HepG2 (cell line): ENCODE data around the gene BMF. TPM values are rescaled to one million over a fixed set of nuclear protein-coding genes. Genes with fewer than 3 reads are reported as not detected.

ENCODE experiments used
- ATAC-seq: fragments of 200-7000 bp; cut with Tn5 transposase; 3 replicates; pipeline ENCODE4 v1.9.1; 2020; ENCODE audit warnings: mild to moderate bottlenecking, moderate library complexity
- BruUV-seq: library from RNA; stranded (reverse); fragments of 400-500 nt; replicated peaks from 2 replicates; lab custom pipeline; 2021; lab: Mats Ljungman, UMichigan
- CTCF ChIA-PET: fragments of 300-600 bp; formaldehyde crosslinking; extraction: SDS; loops from one replicate; lab custom pipeline; 2021; ENCODE audit warnings: low total read pairs, inconsistent platforms, low intra/inter-chr PET ratio; lab: Yijun Ruan, JAX
- POLR2A ChIA-PET: fragments of 350-600 bp; sonication (Branson Sonifier 250); formaldehyde crosslinking; loops from one replicate; lab custom pipeline; 2020; ENCODE audit warnings: antibody characterized with exemption, inconsistent platforms; lab: Yijun Ruan, JAX
- DNase-seq: peaks from one replicate; pipeline ENCODE4 v3.0.0-alpha.2; 2015; ENCODE audit warnings: low spot score
- FAIRE-seq: peaks from 3 replicates; lab custom pipeline; 2011; peaks lifted over from hg19 to GRCh38; lab: Jason Lieb, UNC
- H2AFZ ChIP-seq: one replicate; pipeline ENCODE4 v1.6.1; 2011; ENCODE audit warnings: low read length, inconsistent platforms
- H3K27ac ChIP-seq: fragments of 300-600 bp; 3 replicates; pipeline ENCODE4 v1.8.0; 2011; ENCODE audit warnings: mixed run types, mild to moderate bottlenecking, mixed read lengths, low read length, inconsistent platforms; ENCODE audit not compliant: insufficient read depth; ENCODE audit errors: extremely low read length
- H3K27me3 ChIP-seq, 2 experiments: fragments of 200-600 bp in 1 of 2; 2 replicates in 1 of 2; 3 replicates in 1 of 2; pipeline versions ENCODE4 v1.6.0 to v1.8.0; 2011; ENCODE audit warnings: low read length in 2 of 2, mild to moderate bottlenecking in 2 of 2, moderate library complexity in 2 of 2, inconsistent platforms in 1 of 2; ENCODE audit not compliant: insufficient read depth in 2 of 2, control insufficient read depth in 1 of 2
- H3K36me3 ChIP-seq, 2 experiments: fragments of 200-600 bp in 1 of 2; replicated peaks in 1 of 2; 2 replicates in 1 of 2; 3 replicates in 1 of 2; pipeline versions ENCODE4 v1.5.1 to v1.8.0; 2011; ENCODE audit warnings: low read length in 2 of 2, inconsistent platforms in 1 of 2; ENCODE audit not compliant: insufficient read depth in 2 of 2, control insufficient read depth in 1 of 2
- H3K4me1 ChIP-seq: 2 replicates; pipeline ENCODE4 v1.5.1; 2012; ENCODE audit warnings: low read length, inconsistent platforms; ENCODE audit not compliant: insufficient read depth
- H3K4me2 ChIP-seq: 2 replicates; pipeline ENCODE4 v1.6.0; 2011; ENCODE audit warnings: low read depth, low read length, inconsistent platforms
- H3K4me3 ChIP-seq, 3 experiments: fragments of 200-600 bp in 1 of 3; sonication (generic), shearing (Covaris generic) in 1 of 3; replicated peaks in 1 of 3; 2 replicates each; pipeline ENCODE4 v1.5.1; 2011 to 2016; ENCODE audit warnings: low read length in 3 of 3, inconsistent platforms in 2 of 3, low read depth in 2 of 3, mild to moderate bottlenecking in 2 of 3, control low read depth in 1 of 3, mixed read lengths in 1 of 3; ENCODE audit not compliant: insufficient read depth in 1 of 3
- H3K79me2 ChIP-seq: one replicate; pipeline ENCODE4 v1.6.1; 2011; ENCODE audit warnings: low read length, inconsistent platforms; ENCODE audit not compliant: insufficient read depth
- H3K9ac ChIP-seq: 2 replicates; pipeline ENCODE4 v1.6.0; 2011; ENCODE audit warnings: mild to moderate bottlenecking, low read depth, low read length, inconsistent platforms; ENCODE audit not compliant: insufficient read depth
- H3K9me3 ChIP-seq: 2 replicates; pipeline ENCODE4 v1.5.1; 2012; ENCODE audit warnings: mild to moderate bottlenecking, low read length
- H4K20me1 ChIP-seq: 2 replicates; pipeline ENCODE4 v1.6.0; 2011; ENCODE audit warnings: inconsistent platforms, mild to moderate bottlenecking, low read length, moderate library complexity; ENCODE audit not compliant: insufficient read depth
- ETS1 ChIP-seq: sonication (generic); formaldehyde crosslinking; IDR thresholded peaks from 2 replicates; pipeline ENCODE4 v1.4.0; 2020; ENCODE audit warnings: missing genetic modification reagents
- FOSL2 ChIP-seq: sonication (generic); formaldehyde crosslinking; IDR thresholded peaks from 2 replicates; pipeline ENCODE4 v1.4.0; 2020; ENCODE audit warnings: missing genetic modification reagents
- HIC2 ChIP-seq: sonication (generic); formaldehyde crosslinking; IDR thresholded peaks from 2 replicates; pipeline ENCODE4 v1.9.0; 2022; ENCODE audit warnings: low read depth, missing genetic modification reagents
- HOXD1 ChIP-seq: sonication (generic); formaldehyde crosslinking; IDR thresholded peaks from 2 replicates; pipeline ENCODE4 v1.5.0; 2020; ENCODE audit warnings: missing genetic modification reagents
- SIX4 ChIP-seq: sonication (generic); formaldehyde crosslinking; IDR thresholded peaks from 2 replicates; pipeline ENCODE4 v1.4.0; 2020; ENCODE audit warnings: missing genetic modification reagents
- ZFP1 ChIP-seq: IDR thresholded peaks from 2 replicates; pipeline ENCODE4 v1.6.1; 2016
- ZFP36L1 ChIP-seq: sonication (generic); formaldehyde crosslinking; IDR thresholded peaks from 2 replicates; pipeline ENCODE4 v1.8.0; 2022; ENCODE audit warnings: mild to moderate bottlenecking, missing genetic modification reagents, moderate library complexity
- ZNF124 ChIP-seq: sonication (generic); formaldehyde crosslinking; IDR thresholded peaks from 2 replicates; pipeline ENCODE4 v1.4.0; 2020; ENCODE audit warnings: missing genetic modification reagents
- ZNF552 ChIP-seq: sonication (generic); formaldehyde crosslinking; IDR thresholded peaks from 2 replicates; pipeline ENCODE4 v1.9.0; 2022; ENCODE audit warnings: missing genetic modification reagents, mild to moderate bottlenecking, borderline replicate concordance
- ZNF841 ChIP-seq: sonication (generic); formaldehyde crosslinking; IDR thresholded peaks from 2 replicates; pipeline ENCODE4 v1.8.1; 2023; ENCODE audit warnings: missing genetic modification reagents, borderline replicate concordance
- WGBS: methylation state at CpG from one replicate; pipeline ENCODE4 v1.1.6; 2017; ENCODE audit warnings: low lambda C conversion rate; 5-methylcytosine and 5-hydroxymethylcytosine counted together
- in situ Hi-C: cut with HindIII; loops from 2 replicates; pipeline ENCODE4 v1.10.0; 2017; ENCODE audit warnings: low pct_unique_long_range_greater_than_20kb; ENCODE audit not compliant: extremely low pct_ligation_motif_present
- intact Hi-C: fragments of 100-400 bp; cut with micrococcal nuclease; formaldehyde crosslinking; loops from one replicate; pipeline ENCODE4 v1.10.0; 2022; ENCODE audit not compliant: unreplicated experiment
- polyA plus RNA-seq, 8 experiments: library from polyadenylated mRNA; depleted of rRNA in 3 of 8; stranded (reverse) in 7 of 8; unstranded in 1 of 8; fragments of >200 nt; fragmentation: Illumina TruSeq in 4 of 8; extraction: Trizol in 4 of 8; gene quantifications; 2 replicates each; pipeline versions ENCODE4 v1.2.1 to v1.2.3, GENCODE V29; 2011 to 2016; ENCODE audit warnings: low read depth in 4 of 8, missing spikeins in 1 of 8, mixed read lengths in 1 of 8; ENCODE audit not compliant: insufficient read depth in 1 of 8
- total RNA-seq, 5 experiments: library from RNA; depleted of rRNA; stranded (reverse); fragments of >200 nt; fragmentation: Illumina TruSeq; extraction: Trizol; gene quantifications; 2 replicates each; pipeline ENCODE4 v1.2.3, GENCODE V29; 2016; ENCODE audit warnings: low read depth in 1 of 5
- TF ChIP-seq, protein P1 (sequence below): sonication (generic); formaldehyde crosslinking; IDR thresholded peaks from 2 replicates; pipeline ENCODE4 v1.5.0; 2020; ENCODE audit warnings: missing genetic modification reagents, mild to moderate bottlenecking, borderline replicate concordance
- TF ChIP-seq, protein P2 (sequence below): sonication (generic); formaldehyde crosslinking; IDR thresholded peaks from 2 replicates; pipeline ENCODE4 v1.9.0; 2021; ENCODE audit warnings: missing genetic modification reagents, borderline replicate concordance
- TF ChIP-seq, protein P3 (sequence below): sonication (generic); formaldehyde crosslinking; IDR thresholded peaks from 2 replicates; pipeline ENCODE4 v1.5.0; 2020; ENCODE audit warnings: mild to moderate bottlenecking, missing genetic modification reagents

BMF gene
- total and polyA plus RNA-seq, 2 of the 13 experiments (the other 11 are each of a cell fraction or from before 2014, with no cell fraction given) = 8.7 to 15.9 TPM

DNA sequence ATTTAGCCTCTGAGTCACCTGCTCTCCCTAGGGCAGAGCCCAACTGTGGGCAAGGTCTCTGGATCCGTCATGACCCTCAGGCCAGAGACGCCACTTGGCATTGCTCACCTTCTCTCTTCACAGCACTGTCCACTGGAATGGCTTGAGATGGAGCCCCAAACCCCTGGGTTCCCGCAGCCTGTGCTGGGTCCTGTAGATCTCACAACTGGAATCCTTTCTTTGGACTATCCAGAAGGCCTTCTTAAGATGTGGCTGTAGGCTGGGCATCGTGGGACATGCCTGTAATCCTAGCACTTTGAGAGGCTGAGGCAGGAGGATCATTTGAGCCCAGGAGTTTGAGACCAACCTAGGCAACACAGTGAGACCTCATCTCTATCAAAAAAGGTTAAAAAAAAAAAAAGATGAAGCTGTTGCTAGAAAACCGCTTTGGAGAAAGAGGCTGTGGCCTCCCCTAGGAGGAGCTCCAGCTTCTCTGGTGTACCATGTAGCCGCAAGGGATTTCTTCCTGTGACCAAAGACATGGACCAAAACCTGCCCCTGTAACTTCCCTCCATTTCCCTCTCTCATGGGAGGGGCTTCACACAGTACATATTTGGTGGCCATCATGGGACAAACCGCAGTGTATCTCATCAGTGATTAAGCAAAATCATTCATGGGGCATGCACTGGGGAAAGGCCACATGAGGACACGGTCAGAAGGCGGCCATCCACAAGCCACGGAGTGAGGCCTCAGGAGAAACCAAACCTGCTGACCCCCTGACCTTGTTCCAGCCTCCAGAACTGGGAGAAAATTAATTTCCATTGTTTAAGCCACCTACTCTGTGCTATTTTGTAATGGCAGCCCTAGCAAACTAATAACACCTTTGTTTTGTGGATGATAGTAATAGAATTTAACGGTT lies 28.9 kb upstream of the BMF start:
- H3K4me3 ChIP-seq = no peak overlapping the region
- 0 out of 3 replicates have a peak, but pooled peaks have one; percentile 37 for ATAC-seq
- ChIA-PET CTCF (no interaction called here), POLR2A (no interaction called here)
- H2AFZ ChIP-seq = no peak overlapping the region
- no peaks in the 10 kb centered on the region for H3K79me2 ChIP-seq
- BruUV-seq = no TSS peak
- intact Hi-C loops (no loop called here), in situ Hi-C loops (no loop called here)
- no peak overlapping the region for H3K9ac ChIP-seq
- H3K27ac ChIP-seq = no peak overlapping the region
- H3K27me3 ChIP-seq = no peaks in the 10 kb centered on the region; a peak in 1 of 5 replicates
- H3K4me1 ChIP-seq = peaks cover 24% of the 10 kb centered on the region
- FAIRE-seq = no peak
- H4K20me1 ChIP-seq = no peaks in the 10 kb centered on the region
- H3K9me3 ChIP-seq = no peaks in the 10 kb centered on the region
- no peak for DNase-seq
- 47% methylated on average over 9 of the region's 11 CpGs for WGBS
- H3K4me2 ChIP-seq = no peak overlapping the region
- H3K36me3 ChIP-seq = no peaks in the 10 kb centered on the region
- TF ChIP-seq ZFP1 (no peak), HOXD1 (CRISPR knock-in tag) (no peak), ZNF841 (CRISPR knock-in tag) (no peak), ZNF124 (no peak), ZFP36L1 (CRISPR knock-in tag) (no peak), HIC2 (CRISPR knock-in tag) (no peak), FOSL2 (CRISPR knock-in tag) (no peak), ZNF552 (CRISPR knock-in tag) (no peak), ETS1 (no peak), SIX4 (no peak)
- TF ChIP-seq, protein P1, sequence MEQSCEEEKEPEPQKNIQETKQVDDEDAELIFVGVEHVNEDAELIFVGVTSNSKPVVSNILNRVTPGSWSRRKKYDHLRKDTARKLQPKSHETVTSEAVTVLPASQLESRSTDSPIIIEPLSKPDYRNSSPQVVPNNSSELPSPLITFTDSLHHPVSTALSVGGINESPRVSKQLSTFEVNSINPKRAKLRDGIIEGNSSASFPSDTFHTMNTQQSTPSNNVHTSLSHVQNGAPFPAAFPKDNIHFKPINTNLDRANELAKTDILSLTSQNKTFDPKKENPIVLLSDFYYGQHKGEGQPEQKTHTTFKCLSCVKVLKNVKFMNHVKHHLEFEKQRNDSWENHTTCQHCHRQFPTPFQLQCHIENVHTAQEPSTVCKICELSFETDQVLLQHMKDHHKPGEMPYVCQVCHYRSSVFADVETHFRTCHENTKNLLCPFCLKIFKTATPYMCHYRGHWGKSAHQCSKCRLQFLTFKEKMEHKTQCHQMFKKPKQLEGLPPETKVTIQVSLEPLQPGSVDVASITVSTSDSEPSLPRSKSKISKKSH (CRISPR knock-in tag) = no peak
- TF ChIP-seq, protein P2, sequence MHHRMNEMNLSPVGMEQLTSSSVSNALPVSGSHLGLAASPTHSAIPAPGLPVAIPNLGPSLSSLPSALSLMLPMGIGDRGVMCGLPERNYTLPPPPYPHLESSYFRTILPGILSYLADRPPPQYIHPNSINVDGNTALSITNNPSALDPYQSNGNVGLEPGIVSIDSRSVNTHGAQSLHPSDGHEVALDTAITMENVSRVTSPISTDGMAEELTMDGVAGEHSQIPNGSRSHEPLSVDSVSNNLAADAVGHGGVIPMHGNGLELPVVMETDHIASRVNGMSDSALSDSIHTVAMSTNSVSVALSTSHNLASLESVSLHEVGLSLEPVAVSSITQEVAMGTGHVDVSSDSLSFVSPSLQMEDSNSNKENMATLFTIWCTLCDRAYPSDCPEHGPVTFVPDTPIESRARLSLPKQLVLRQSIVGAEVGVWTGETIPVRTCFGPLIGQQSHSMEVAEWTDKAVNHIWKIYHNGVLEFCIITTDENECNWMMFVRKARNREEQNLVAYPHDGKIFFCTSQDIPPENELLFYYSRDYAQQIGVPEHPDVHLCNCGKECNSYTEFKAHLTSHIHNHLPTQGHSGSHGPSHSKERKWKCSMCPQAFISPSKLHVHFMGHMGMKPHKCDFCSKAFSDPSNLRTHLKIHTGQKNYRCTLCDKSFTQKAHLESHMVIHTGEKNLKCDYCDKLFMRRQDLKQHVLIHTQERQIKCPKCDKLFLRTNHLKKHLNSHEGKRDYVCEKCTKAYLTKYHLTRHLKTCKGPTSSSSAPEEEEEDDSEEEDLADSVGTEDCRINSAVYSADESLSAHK (CRISPR knock-in tag) = no peak
- TF ChIP-seq, protein P3, sequence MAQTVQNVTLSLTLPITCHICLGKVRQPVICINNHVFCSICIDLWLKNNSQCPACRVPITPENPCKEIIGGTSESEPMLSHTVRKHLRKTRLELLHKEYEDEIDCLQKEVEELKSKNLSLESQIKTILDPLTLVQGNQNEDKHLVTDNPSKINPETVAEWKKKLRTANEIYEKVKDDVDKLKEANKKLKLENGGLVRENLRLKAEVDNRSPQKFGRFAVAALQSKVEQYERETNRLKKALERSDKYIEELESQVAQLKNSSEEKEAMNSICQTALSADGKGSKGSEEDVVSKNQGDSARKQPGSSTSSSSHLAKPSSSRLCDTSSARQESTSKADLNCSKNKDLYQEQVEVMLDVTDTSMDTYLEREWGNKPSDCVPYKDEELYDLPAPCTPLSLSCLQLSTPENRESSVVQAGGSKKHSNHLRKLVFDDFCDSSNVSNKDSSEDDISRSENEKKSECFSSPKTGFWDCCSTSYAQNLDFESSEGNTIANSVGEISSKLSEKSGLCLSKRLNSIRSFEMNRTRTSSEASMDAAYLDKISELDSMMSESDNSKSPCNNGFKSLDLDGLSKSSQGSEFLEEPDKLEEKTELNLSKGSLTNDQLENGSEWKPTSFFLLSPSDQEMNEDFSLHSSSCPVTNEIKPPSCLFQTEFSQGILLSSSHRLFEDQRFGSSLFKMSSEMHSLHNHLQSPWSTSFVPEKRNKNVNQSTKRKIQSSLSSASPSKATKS (CRISPR knock-in tag) = no peak
